ENCODE measurements around the gene CEP164.
"Not testable (repeated sequence)": the region's sequence is repeated elsewhere in the genome, so short reads cannot be mapped to it uniquely, and the experiment has no call there.

Gene CEP164

GRCh38 chr11:117399100-117399840 lies 71.6 kb downstream of the CEP164 start:
- DNase-seq: not testable (repeated sequence)

DNA sequence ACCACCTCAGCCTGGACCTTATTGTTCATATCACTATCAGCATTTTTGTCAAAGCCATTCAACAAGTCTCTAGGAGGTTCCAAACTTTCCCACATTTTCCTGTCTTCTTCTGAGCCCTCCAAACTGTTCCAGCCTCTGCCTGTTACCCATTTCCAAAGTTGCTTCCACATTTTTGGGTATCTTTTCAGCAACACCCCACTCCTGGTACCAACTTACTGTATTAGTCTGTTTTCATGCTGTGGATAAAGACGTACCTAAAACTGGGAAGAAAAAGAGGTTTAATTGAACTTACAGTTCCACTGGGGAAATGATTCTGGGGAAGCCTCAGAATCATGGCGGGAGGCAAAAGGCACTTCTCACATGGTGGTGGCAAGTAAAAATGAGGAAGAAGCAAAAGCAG lies 78.2 kb downstream of the CEP164 start:
- not testable (repeated sequence) for DNase-seq

GRCh38 chr11:117407016-117407415 lies 79.4 kb downstream of the CEP164 start:
- DNase-seq: no peak

GRCh38 chr11:117408356-117408755 lies 80.7 kb downstream of the CEP164 start:
- DNase-seq: no peak

DNA sequence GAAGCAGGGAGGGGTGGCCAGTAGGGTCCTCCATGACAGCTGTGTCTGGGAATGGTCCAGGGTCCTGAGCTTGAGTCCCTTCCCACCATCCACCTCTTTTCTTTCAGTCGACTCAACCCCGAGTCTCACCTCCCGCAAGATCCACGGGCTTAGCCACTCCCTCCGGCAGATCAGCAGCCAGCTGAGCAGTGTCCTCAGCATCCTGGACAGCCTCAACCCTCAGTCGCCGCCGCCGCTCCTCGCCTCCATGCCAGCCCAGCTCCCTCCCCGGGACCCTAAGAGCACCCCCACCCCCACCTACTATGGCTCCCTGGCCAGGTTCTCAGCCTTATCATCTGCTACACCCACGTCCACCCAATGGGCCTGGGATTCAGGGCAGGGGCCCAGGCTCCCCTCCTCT lies 81.9 kb downstream of the CEP164 start:
- no peak for DNase-seq

DNA sequence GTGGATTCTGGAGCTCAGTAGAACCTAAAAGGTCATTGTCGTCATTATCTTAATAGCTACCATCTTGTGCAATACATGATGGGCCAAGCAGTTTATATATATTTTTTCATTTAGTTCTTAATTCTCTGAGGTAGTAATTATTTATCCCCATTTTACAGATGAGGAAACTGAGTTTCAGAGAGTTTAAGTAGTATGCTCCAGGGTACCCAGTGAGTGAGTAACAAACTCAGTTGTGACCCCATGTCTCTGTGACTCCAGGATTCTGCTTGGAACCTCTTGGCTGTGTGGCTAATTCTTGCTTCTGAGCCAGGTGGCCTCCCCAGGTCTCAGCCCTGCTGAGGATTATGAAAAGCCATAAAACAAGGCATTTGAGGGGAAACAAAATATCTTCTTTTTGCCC lies 82.6 kb downstream of the CEP164 start:
- no peak for DNase-seq

- no peak for DNase-seq
These were observed 83.4 kb downstream of the CEP164 start for GRCh38 chr11:117410861-117411710.

- DNase-seq: no peak
These were observed 84.1 kb downstream of the CEP164 start for GRCh38 chr11:117411736-117412135.

GRCh38 chr11:117412176-117412575 lies 84.5 kb downstream of the CEP164 start:
- no peak for DNase-seq

DNA sequence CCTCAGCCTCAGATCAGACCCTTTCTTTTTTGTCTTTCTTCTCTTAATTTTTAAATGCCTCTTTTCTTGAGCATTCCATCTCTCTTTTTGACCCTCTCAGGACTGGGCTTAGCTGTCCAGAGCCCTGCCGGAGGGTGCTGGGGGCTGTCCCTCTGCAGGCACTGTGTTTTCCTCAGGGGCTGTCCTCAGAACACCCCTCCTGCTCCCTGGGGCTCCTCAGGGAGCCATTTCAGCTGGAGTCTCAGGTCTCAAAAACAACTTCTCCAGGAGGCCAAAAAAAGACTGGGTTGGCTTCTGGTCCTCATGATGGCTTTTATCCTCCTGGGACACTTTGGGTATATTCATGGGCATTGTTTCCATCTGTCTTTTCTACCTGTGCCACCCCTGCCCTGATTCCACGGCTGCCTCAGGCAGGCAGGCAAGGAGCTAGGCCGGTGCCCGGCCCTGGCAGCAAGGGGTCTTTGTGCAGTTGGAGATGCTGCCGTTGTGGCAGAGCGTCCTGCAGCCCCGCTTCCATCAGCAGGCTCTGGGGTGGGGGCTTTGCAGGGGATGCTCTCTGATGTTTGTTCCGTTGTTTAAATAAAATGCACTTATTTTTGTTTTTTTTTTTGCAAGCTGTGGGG lies 85.1 kb downstream of the CEP164 start:
- no peak for DNase-seq

GRCh38 chr11:117413616-117414015 lies 86.0 kb downstream of the CEP164 start:
- no peak for DNase-seq

- no peak for DNase-seq
These were observed 87.1 kb downstream of the CEP164 start for GRCh38 chr11:117414724-117415123.

DNA sequence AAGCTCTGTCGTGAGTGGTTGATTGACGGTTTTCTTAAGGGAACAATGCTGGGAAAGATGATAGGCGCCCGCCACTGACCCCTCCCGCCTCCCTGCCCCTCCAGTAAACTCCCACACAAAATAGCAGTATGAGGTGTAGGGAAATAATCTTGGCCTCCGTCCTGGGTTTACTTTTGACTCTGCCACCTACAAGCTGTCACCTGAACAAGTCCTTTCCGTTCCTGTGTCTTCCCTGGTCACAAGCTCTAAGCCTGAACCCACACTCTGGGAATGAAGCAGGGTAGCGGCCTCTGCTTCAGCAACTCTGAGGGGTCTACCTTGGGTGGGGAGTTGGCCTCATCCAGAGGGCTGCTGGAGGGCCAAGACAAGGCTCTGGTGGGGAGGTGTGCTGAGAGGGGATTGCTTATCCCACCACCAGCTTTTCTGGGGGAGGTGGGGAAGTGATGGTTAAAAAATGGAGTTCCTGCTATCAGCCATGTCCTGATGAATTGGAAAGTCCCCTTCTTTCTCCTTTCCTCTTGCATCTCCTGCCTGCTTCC lies 87.8 kb downstream of the CEP164 start:
- DNase-seq: no peak

DNA sequence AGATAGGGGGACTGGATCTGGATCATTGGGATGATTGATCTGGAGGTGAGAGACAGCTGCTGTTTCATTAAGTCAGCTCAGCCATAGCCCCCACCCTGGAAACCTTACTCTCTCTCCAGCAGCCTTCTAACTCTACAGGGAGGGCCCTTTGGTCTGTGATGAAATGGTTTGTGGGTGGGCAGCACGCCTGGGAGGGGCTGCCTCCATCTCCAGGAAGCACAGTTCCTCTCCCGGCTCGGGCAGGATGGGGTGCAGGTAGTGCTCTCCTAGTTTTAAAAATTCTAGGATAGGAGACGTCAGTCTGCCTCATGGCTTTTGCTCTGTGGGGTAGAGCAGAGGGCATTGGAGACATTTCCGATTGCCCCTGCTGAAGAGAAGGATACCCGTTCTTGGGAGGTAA lies 89.7 kb downstream of the CEP164 start:
- no peak for DNase-seq

DNA sequence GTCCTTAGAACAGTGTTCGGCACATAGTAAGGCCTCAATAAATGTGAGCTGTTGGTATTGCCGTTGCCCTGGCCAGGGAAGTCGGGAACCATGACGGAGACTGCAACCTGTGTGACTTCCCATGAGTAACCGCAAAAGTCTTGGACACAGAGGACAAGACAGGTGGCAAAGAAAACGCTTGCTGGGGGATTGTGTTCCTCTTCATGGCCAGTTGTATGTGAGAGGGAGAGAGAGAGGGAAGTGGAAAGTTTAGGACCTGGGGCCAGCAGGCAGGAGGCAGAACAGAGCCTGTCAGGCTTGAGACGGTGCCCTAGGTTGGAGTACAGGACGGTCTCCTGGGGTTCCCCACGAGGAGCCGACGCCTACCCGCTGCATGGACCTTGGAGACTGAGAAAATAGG lies 90.2 kb downstream of the CEP164 start:
- no peak for DNase-seq

DNA sequence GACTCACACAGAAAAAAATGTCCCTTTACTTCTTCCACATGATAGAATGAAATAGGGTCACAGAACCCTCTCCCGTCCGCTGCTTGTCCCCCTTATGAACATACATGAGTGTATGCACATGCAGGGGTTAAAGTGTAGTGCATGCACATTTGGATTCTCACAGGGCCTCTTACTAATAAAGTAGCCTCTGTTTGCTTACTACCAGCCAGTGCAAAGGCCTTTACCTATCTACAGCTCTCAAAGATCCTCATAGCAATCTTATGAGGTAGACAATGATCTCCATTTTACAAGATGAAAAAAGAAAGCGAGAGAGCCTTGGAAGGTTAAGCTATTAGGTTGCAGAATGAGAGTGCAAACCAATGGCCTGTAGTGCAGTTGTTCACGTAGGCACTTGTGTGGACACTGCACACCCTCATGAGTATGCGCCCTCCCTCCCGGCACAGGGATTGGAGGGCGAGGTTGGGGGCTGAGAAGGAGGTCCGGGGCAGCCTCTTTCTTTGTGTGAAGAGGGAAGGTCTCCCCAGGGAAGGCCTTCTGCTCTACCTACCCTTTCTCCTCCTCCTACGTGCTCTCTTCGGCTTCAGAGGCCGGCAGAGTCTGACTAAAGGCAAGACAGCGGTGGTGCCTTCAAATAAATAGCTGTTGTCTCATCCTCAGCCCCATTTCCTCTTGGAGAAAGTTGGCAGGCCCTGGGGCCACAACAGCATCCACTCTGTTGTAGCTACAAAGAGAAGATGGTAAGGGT lies 91.3 kb downstream of the CEP164 start:
- no peak for DNase-seq

- no peak for DNase-seq
These were observed 92.0 kb downstream of the CEP164 start for GRCh38 chr11:117419482-117420142.

GRCh38 chr11:117420143-117420485 lies 92.5 kb downstream of the CEP164 start:
- DNase-seq: no peak

- no peak for DNase-seq
These were observed 92.9 kb downstream of the CEP164 start for GRCh38 chr11:117420598-117420997.

DNA sequence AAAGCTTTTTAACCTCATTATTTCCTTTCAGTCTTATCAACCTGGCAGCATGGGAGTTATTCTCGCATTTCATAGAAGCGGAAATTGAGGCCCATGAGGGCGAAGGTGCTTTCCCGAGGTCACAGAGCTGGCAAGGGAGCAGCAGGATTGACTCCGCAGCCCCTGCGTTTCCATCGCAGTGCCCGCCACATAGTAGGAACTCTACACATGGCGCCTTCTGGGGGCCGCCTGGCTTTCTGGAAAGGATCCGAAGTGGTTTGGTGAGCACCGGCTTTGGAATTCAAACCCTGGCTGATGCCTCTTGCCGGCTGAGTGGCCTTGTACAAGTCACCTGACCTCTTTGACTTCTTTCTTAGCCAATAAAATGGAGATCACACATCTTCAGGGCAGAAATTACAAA lies 93.4 kb downstream of the CEP164 start:
- DNase-seq: no peak

- DNase-seq: no peak
These were observed 93.8 kb downstream of the CEP164 start for GRCh38 chr11:117421476-117421875.

DNA sequence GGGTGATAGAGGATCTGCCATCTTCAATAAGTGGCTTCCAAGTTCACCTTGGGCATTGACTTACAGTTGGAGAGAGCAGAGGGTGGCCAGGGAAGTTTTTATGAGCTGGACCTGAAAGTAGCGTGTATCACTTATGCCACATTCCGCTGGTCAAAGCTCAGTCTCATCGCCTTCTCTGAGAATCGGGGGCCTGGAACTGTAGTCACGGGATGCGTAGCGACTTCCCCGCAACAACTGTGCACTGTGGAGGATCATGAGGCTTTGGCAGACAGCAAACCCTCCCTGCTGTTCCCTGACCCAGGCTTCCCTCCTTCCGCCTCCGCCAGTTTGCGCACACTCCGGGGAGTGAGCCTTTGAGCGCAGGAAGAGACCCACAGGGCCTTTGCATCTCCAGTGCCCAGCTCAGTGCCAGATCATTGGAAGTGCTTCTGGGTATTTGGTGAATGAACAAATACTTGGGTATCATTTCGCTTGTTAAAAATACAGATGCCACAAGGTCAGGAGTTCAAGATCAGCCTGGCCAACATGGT lies 95.5 kb downstream of the CEP164 start:
- no peak for DNase-seq
